Measurements from ENCODE around the gene MYH9. TPM values are rescaled to one million over a fixed set of nuclear protein-coding genes. Genes with fewer than 3 reads are reported as not detected.

MYH9 gene
- total RNA-seq, 1 donor from 2014 or later = 932 TPM

DNA sequence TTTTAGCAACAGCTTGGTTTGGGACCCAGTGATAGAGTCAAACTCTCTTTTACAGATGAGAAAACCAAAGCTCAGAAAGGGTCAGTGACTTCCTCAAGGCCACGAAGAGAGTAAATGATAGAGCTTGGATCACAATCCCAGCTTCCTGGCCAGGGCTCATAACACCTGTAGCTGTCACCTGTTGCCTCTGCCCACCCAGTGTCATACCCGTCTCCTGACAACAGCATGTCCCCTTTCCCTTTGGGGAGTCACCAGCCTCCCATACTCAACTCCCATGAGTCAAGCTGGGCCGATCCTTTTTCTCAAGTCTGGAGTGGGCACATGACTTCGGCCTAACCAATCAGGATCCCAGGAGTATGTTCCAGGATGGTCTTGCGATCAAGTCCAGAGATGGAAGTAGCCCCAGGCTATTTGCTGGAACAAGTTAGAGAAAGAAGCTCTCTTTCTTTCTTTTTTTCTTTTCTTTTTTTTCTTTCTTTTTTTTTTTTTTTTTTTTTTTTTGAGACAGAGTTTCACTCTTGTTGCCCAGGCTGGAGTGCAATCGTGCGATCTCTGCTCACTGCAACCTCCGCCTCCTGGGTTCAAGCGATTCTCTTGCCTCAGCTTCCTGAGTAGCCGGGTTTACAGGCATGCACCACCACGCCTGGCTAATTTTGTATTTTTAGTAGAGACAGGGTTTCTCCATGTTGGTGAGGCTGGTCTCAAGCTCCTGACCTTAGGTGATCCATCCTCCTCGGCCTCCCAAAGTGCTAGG, 27.8 kb upstream of the MYH9 start:
- intact Hi-C loops (cut with micrococcal nuclease) = no loop called here

DNA sequence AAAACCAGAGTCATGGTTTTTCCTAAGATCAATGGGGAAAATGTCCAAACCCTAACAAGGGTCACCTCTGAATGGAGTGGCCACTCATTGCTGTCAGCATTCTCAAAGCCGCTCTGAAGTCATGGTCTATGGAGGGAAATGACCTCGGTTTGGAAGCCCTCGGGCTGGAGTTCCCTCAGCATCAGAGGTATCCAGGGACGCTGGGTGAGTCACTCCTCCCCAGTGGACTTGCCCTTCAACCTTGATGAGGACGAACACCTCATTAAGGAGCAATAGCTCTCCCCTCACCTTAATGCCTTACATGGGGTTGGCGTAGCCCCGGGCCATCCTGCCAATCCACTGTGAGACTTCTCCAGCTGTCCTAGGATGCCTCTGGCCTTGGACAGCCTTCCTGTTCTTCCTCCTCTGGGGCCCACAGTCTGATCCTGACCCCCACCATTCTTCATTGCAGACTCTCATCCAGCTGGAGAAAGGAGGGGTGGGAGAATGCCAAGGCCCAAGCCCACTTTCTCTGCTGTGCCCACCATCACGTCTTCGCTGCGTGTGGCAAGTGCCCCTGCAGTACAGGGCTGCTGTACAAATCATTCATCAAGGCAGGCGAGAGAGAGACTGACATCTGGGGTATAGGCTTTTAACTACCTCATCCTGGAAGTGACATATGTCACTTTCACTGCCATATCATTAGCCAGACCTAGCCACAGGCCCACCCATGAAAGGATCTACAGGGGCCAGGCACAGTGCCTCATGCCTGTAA, 25.4 kb upstream of the MYH9 start:
- intact Hi-C loops (cut with micrococcal nuclease) = no loop called here

DNA sequence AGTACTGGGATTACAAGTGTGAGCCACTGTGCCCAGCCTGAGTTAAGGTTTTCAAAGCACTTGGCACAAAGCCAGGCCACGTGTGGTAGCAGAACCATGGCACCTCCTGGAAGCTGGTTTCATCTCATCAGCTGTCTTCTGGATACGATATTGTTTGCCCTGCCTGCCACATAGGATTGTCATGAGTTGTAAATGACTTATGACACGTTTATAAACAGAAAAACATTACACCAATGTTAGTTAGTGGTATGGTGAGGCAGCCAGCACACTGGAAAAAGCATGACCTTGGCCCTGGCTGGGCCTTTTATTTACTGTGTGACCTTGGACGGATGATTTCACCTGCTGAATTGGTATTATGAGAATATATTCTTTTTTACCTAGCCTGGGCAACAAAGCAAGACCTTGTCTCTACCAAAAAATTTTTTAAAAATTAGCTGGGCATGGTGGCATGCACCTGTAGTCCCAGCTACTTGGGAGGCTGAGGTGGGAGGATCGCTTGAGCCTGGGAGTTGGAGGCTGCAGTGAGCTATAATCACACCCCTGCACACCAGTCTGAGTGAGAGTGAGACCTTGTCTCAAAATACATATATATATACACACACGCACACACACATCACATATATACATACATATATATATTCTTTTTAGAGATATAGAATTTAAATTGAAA, 24.0 kb upstream of the MYH9 start:
- intact Hi-C loops (cut with micrococcal nuclease) = no loop called here

DNA sequence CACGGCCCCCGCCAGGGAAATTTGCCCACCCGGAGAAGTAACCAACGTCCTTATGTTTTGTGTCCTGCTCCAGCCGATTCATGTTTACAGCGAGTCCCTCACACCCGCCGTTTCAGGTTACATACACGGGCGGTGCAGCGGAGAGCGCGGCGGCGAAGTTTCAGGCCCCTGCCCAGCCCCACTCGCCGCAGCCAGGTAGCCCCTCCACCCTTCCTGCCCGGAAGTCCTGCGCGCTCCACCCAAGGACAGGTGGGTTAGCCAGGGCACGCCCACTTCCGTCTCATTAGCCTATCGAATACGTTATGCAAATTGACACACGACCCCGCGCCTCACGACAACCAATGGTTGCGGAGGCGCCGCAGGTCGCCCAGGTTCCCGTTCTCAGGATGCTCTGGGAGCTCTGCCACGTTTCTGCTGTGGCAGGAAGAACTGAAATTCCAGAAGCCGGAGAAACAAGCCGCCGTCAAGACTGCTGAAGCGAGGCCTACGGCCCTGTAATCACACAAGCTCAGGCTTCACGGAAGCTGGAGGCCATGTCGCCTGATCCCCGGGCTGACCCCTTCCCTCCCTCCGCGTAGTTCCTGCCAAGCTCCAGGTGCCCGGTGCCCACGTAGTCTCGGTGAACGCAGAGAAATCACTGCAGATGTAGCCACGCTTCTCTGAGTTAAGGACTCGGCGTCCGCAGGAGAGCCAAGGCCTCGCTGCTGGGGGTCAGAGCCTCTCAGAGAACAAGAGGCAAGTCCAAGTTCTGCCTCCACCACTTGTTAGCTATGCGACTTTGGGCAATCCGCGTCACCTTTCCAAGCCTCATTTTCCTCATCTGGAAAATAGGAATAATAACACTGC, 22.4 kb upstream of the MYH9 start:
- intact Hi-C loops (cut with micrococcal nuclease) = loop anchor here (5.0 kb wide), 1 partner anchor 42 kb away; no protein-coding TSS in a partner anchor

DNA sequence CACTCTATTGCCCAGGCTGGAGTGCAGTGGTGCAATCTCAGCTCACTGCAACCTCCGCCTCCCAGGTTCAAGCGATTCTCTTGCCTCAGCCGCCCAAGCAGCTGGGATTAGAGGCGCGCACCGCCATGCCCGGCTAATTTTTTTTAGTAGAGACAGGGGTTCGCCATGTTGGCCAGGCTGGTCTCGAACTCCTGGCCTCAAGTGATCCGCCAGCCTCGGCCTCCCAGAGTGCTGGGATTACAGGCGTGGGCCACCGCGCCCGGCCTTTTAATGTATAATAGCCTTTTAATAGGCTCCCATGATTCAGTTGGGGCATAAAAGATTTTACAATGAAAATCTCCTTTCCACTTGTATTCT, 21.8 kb upstream of the MYH9 start:
- intact Hi-C loops (cut with micrococcal nuclease) = loop anchor here (5.0 kb wide), 1 partner anchor 43 kb away; no protein-coding TSS in a partner anchor

DNA sequence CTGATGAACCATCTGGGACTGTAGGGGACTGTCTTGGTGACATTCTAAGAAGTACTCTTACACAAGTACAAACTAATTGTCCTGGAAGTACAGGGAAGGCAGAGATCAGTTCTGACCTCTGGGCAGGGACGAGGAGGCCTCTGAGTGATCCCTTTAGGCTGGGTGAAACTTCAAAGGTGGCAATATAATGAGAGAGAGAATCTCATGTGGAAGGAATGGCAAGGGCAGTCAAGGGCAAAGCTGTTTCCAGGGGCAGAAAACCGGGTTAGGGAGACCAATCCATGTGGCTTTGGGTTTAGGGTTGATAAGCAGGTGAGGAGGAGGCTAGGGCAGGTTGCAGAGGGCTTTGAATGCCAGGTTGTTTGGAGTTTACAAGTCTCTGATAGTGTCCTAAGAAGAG, 21.3 kb upstream of the MYH9 start:
- intact Hi-C loops (cut with micrococcal nuclease) = loop anchor here (5.0 kb wide), 1 partner anchor 43 kb away; no protein-coding TSS in a partner anchor

DNA sequence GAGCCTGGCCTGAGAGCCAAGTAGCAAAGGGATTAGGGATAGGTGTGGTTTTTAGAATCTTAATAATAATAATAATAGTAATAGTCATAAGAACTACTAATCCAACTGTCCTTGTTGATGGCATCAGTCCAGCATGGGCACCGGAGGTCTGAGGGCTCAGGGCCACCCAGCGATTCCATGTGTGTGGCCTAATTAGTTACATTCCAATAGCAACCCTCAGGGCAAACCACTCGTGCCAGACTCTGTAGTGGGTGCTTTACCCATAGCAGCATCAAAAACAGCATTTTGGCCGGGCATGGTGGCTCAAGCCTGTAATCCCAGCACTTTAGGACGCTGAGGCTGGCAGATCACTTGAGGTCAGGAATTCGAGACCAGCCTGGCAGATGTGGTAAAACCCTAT, 19.0 kb upstream of the MYH9 start:
- intact Hi-C loops (cut with micrococcal nuclease) = loop anchor here (5.0 kb wide), 1 partner anchor 46 kb away; no protein-coding TSS in a partner anchor

DNA sequence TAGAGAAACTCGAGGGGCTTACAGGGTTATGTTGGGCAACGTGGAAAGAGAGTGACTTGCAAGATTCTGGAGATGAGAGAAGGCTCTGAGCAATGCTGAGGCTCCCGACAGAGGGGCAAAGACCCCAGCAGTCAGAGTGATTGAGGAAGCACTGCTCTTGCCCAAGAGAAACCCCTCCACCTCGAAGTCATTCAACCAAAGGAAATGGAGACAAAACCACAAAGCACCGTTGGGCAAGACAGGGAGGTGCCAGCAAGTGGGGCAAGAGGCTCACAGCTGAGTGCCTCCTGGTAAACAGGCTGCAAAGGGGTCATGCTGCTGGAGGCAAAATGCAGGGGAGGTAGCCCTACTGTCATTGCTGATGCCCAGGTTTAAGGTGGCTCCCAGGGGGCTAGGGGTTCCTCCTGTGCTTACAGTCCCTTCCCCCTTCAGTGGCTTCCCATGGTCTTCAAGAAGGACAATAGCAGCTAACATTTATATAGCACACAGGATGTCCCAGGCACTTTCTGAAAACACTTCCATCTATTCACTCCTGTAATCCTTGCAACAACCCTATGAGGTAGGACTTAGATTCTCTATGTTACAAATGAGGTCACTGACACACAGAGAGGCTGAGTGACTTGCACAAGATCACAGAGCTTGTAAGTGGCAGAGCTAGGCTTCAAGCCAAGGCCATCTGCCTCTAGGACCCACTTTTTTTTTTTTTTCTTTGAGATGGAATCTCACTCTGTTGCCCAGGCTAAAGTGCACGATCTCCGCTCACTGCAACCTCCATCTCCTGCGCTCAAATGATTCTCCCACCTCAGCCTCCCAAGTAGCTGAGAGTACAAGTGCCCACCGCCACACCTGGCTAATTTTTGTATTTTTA, 18.1 kb upstream of the MYH9 start:
- intact Hi-C loops (cut with micrococcal nuclease) = loop anchor here (2.0 to 5.0 kb wide), 2 partner anchors 17 to 46 kb away; no protein-coding TSS in a partner anchor

DNA sequence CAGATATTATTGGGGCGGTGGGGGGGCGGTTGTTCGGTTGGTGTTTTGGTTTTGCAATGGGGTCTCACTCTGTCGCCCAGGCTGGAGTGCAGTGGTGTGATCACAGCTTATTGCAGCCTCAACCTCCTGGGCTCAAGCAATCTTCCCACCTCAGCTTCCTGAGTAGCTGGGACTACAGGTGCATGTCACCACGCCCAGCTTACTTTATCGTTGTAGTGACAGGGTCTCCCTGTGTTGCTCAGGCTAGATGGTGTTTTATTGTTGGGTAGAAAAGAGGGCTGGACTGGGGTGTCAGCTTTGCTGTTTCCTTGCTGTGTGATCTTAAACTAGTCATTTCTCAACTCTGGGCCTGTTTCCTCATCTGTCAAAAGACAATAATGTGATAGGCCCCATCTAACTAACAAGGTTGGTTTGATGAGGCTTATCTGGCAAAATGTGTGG, 17.5 kb upstream of the MYH9 start:
- intact Hi-C loops (cut with micrococcal nuclease) = loop anchor here (2.0 to 5.0 kb wide), 2 partner anchors 16 to 47 kb away; no protein-coding TSS in a partner anchor

DNA sequence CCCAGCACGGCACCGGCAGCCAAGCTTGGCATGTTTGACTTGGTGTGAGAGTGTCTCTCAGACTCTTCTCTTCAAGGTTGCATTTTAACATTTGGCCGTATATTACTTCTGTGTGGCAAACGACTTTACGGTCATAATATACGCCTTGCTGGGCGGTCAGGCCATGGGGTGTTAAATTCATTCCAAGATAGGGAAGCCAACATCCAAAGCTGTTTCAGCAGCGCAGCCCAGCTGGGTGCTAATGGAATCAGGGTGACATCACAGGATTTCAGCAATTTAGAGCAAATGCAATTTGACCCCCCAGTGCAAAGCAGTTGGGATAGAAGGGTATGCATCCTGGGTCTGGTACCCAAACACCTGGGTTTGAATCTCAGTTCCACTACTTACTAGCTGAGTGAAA, 16.7 kb upstream of the MYH9 start:
- intact Hi-C loops (cut with micrococcal nuclease) = loop anchor here (2.0 kb wide), 1 partner anchor 16 kb away; no protein-coding TSS in a partner anchor

DNA sequence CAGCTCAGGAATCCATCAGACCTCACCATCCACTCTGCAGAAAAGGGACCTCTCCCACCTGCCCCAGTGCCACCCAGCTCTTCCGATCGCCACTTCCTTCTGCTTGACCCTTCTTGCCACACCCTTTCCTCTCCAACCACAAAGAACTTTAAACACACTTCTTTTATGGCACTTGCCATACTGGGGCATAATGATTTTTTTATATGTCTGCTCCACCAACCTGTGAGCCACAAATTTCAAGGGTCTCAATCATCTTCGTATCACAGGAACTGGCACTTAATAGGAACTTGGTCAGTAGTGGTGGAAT, 11.7 kb upstream of the MYH9 start:
- intact Hi-C loops (cut with micrococcal nuclease) = no loop called here

DNA sequence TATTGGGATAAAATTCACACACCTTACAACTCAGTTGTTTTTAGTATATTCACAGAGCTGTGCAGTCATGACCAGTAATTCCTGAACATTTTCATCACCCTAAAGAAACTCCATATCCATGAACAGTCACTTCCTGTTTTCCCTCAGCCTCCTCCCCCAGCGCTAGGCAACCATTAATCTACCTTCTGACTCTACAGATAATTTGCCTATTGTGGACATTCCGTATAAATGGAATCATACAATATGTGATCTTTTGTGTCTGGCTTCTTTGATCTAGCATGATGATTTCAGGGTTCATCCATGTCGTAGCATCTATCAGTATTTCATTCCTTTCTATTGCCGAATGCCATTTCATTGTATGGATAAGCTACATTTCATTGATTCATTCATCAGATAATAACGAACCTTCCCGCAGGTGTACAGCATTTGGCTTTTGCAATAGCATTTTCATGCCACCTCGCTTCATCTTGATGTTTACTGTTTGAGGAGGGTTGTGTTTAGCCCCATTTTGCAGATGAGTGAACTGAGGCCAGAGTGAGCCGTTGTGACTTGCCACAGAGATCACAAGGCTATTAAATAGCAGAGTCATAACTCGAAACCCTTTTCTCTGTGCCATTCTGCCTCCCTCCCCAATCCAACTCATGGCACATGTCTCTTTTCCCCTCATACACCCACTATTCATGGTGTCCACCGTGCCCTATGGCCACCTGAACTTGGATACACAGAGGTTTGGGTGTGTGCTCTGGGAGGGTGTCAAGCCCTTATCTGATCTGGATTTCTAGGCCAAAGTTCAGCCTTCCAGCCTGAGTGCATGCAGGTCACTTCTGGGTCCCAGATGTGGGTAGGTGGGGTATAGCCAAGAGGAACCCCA, 11.1 kb upstream of the MYH9 start:
- intact Hi-C loops (cut with micrococcal nuclease) = no loop called here

DNA sequence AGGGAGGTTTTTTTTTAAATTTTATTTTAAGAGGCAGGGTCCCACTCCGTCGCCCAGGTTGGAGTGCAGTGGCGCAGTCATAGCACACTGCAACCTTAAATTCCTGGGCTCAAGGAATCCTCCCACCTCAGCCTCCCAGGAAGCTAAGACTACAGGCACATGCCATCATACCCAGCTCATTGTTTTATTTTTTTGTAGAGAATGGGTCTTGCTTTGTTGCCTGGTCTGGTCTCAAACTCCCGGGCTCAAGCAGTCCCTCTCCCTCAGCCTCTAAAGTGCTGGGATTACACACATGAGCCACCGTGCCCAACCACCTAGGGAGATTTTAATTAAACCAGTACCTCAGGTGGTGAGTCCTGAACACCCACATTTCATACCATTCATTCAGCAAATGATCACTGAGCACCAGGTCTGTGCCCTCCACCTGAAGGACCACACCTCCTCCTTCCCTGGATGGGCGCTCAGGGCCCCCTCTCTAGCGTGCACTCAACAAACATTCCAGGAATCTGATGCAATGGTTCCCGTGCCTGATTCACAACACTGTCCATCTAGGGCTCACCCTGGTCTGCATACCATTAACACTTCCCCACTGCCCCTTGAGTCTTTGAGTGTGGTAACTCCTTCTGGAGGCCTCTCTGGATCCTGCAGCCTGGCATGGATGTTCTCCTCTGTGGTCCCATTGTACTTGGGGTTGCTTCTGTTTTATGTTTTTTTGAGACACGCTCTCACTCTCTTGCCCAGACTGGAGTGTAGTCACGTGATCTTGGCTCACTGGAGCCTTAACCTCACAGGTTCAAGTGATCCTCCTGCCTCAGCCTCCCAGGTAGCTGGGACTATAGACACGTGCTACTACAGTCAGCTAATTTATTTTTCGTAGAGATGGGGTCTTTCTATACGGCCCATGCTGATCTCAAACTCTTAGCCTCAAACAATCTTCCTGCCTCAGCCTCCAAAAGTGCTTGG, 9.6 kb upstream of the MYH9 start:
- intact Hi-C loops (cut with micrococcal nuclease) = no loop called here

DNA sequence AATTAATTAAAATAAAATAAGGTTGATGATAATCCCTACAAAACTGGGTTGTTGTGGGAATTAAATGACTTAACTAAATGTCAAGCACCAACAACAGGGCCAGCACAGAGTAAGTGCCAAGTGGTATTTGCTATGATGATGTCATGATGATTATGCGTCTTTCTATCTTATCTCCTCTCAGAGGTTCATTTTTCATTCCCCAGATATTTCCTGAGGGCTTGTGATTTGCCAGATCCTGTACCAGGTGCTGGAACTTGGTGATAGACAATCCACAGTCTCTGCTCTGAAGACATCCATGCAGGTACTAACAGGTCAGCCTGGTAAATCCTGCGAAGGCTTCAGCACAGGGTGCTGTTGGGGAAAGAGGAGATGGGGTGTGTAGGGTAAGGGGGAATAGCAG, 8.1 kb upstream of the MYH9 start:
- intact Hi-C loops (cut with micrococcal nuclease) = no loop called here

DNA sequence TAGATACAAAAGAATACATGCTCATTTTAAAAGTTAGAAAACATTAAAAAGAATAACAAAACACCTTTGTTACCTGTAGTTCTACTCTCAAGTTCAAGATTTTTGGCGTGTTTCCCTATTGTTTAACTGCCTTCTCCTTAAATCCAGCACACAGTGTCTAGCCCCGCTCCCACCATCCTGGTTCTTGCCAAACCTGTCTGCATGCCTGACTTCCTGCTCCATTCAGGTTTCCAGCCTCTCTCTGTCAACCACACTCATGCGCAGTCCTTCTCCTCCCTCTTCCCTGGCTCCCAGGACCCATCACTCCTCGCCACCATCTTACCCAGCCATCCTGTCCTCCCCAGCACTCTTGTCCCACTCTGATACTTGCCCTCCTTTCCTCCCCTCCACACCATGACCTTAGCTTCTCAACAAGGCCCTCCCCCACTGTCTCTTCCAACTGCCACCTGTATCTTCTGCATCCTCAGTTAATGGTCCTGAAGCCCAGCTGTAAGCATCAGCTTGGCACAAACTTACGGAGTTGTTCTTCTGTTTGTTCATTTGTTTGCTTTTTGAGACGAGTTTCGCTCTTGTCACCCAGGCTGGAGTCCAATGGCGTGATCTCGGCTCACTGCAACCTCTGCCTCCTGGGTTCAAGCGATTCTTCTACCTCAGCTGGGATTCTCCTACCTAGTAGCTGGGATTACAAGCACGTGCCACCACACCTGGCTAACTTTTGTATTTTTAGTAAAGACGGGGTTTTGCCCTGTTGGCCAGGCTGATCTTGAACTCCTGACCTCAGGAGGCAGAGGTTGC, 7.5 kb upstream of the MYH9 start:
- intact Hi-C loops (cut with micrococcal nuclease) = no loop called here

DNA sequence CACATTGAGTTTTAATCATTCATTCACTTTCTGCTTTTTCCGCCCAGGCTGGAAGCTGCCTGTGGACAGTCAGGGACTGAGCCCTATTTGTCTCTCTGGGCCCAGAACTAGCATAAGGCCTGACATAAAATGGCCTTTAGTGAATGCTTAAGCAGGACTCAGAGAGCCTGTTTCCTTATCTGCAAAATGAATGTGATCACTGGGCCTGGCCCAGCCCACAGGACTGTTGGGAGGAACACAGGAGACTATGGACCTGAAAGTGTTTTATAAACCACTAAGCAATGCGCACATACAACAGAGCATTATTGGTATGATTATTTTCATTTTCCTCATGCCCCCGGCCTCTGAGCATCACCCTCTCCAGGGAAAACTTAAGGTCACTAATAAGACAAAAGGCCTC, 3.9 kb upstream of the MYH9 start:
- intact Hi-C loops (cut with micrococcal nuclease) = no loop called here

DNA sequence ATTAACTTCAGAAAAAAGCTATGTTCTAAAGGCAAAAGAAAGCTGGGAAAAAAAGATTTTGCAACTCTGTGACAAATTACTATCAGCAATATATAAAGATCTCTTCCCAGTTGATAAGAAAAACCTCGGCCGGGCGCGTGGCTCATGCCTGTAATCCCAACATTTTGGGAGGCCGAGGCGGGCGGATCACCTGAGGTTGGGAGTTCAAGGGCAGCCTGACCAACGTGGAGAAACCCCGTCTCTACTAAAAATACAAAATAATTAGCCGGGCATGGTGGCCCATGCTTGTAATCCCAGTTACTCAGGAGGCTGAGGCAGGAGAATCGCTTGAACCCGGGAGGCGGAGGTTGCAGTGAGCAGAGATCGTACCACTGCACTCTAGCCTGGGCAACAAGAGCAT, 1.4 kb upstream of the MYH9 start:
- intact Hi-C loops (cut with micrococcal nuclease) = loop anchor here (2.0 kb wide), 1 partner anchor 16 kb away; no protein-coding TSS in a partner anchor

Measured in T-helper 2 cell treated with Interferon-gamma antibody and Interleukin-4, amounts not matched to agents 100 ng/mL and 5 ng/mL, for 36 hours (primary cell).